K562 (cell line): ENCODE results near the gene SLC16A10. TPM values are rescaled to one million over a fixed set of nuclear protein-coding genes. Genes with fewer than 3 reads are reported as not detected.

ENCODE experiments used
- ELF2 ChIP-seq: fragments of 250-450 bp; sonication (Bioruptor Pico); IDR thresholded peaks from 2 replicates; pipeline ENCODE4 v1.5.0; 2021; ENCODE audit warnings: mild to moderate bottlenecking
- FOXJ2 ChIP-seq: fragments of 200-800 bp; sonication (Bioruptor generic); IDR thresholded peaks from 2 replicates; pipeline ENCODE4 v1.6.1; 2016; ENCODE audit warnings: missing genetic modification characterization, missing compliant biosample characterization
- FOXJ3 ChIP-seq: sonication (generic); formaldehyde crosslinking; IDR thresholded peaks from 2 replicates; pipeline ENCODE4 v1.4.0; 2020; ENCODE audit warnings: mild to moderate bottlenecking, missing genetic modification reagents
- FOXK2 ChIP-seq, 2 experiments: fragments of 450-650 bp; IDR thresholded peaks in 1 of 2; conservative IDR thresholded peaks in 1 of 2; 2 replicates each; pipeline ENCODE4 v1.6.1; 2016; ENCODE audit warnings: low read depth in 2 of 2, mild to moderate bottlenecking in 1 of 2
- GABPA ChIP-seq: fragments of 200-800 bp; sonication (Bioruptor generic); conservative IDR thresholded peaks from 2 replicates; pipeline ENCODE4 v1.6.1; 2016; ENCODE audit warnings: low read depth, missing genetic modification characterization, missing compliant biosample characterization
- NFATC3 ChIP-seq: fragments of 450-650 bp; IDR thresholded peaks from 2 replicates; pipeline ENCODE4 v1.6.1; 2017; ENCODE audit warnings: mild to moderate bottlenecking
- NFRKB ChIP-seq: fragments of 450-650 bp; IDR thresholded peaks from 2 replicates; pipeline ENCODE4 v1.6.1; 2016; ENCODE audit warnings: low read depth
- NR1H2 ChIP-seq: sonication (generic); formaldehyde crosslinking; IDR thresholded peaks from 2 replicates; pipeline ENCODE4 v1.4.0; 2020; ENCODE audit warnings: mild to moderate bottlenecking, missing genetic modification reagents
- RBM17 ChIP-seq: fragments of 200-400 bp; formaldehyde crosslinking; IDR thresholded peaks from 2 replicates; pipeline ENCODE4 v1.6.1; 2017; ENCODE audit warnings: low read depth, mild to moderate bottlenecking, low read length, borderline replicate concordance
- RCOR1 ChIP-seq, 2 experiments: IDR thresholded peaks; 2 replicates each; pipeline ENCODE4 v1.6.1; 2012; ENCODE audit warnings: low read depth in 2 of 2, low read length in 2 of 2, borderline replicate concordance in 1 of 2, improper control_type of control experiment in 1 of 2
- RHOXF2B ChIP-seq: fragments of 250-450 bp; sonication (Bioruptor Pico); conservative IDR thresholded peaks from 2 replicates; pipeline ENCODE4 v1.5.1; 2021
- SRF ChIP-seq, 2 experiments: fragments of 250-450, 450-650 bp in 1 of 2; sonication (Bioruptor Pico) in 1 of 2; sonication (generic) in 1 of 2; formaldehyde crosslinking; IDR thresholded peaks; 2 replicates each; pipeline versions ENCODE4 v1.5.0 to v1.5.1; 2020 to 2022; ENCODE audit warnings: mild to moderate bottlenecking in 1 of 2, missing genetic modification reagents in 1 of 2
- TRIM24 ChIP-seq, 2 experiments: fragments of 450-650 bp; IDR thresholded peaks; 2 replicates each; pipeline ENCODE4 v1.6.1; 2016
- polyA plus RNA-seq, 8 experiments: library from polyadenylated mRNA; depleted of rRNA in 4 of 8; stranded (reverse) in 5 of 8; unstranded in 3 of 8; fragments of >200 nt; fragmentation: Nextera tagmentation in 2 of 8; fragmentation: Illumina TruSeq in 1 of 8; extraction: Ambion mirVana in 2 of 8; extraction: Trizol in 1 of 8; gene quantifications; 2 replicates each; pipeline versions ENCODE4 v1.2.1 to v1.2.3, GENCODE V29; 2011 to 2014; ENCODE audit warnings: inconsistent platforms in 1 of 8, missing spikeins in 1 of 8
- total RNA-seq, 7 experiments: library from RNA; depleted of rRNA in 6 of 7; stranded (reverse); fragments of >200 nt in 6 of 7; fragmentation: Illumina TruSeq in 2 of 7; extraction: Trizol in 2 of 7; gene quantifications; 2 replicates each; pipeline versions ENCODE4 v1.2.1 to v1.2.3, GENCODE V29; 2011 to 2021; ENCODE audit warnings: low replicate concordance in 1 of 7
- TF ChIP-seq, protein P1 (sequence below): sonication (generic); formaldehyde crosslinking; IDR thresholded peaks from 2 replicates; pipeline ENCODE4 v1.8.0; 2022; ENCODE audit warnings: missing genetic modification reagents, mild to moderate bottlenecking, moderate library complexity, borderline replicate concordance
- TF ChIP-seq, protein P2 (sequence below), 2 experiments: IDR thresholded peaks in 1 of 2; conservative IDR thresholded peaks in 1 of 2; 2 replicates each; pipeline ENCODE4 v1.6.1; 2016; ENCODE audit warnings: low read depth in 2 of 2, mild to moderate bottlenecking in 1 of 2, missing compliant biosample characterization in 1 of 2, missing genetic modification characterization in 1 of 2, moderate library complexity in 1 of 2
- TF ChIP-seq, protein P3 (sequence below): fragments of 450-650 bp; IDR thresholded peaks from 2 replicates; pipeline ENCODE4 v1.6.1; 2016; ENCODE audit warnings: low read depth, mild to moderate bottlenecking, moderate library complexity
- TF ChIP-seq, protein P4 (sequence below): sonication (generic); formaldehyde crosslinking; IDR thresholded peaks from 2 replicates; pipeline ENCODE4 v1.8.0; 2023; ENCODE audit warnings: mild to moderate bottlenecking, missing genetic modification reagents

Gene SLC16A10
- total and polyA plus RNA-seq, 9 of the 15 experiments (the other 6 are each of a cell fraction or from before 2014, with no cell fraction given), result 0.02 to 0.54 (median 0.24) TPM; not detected in 4

DNA sequence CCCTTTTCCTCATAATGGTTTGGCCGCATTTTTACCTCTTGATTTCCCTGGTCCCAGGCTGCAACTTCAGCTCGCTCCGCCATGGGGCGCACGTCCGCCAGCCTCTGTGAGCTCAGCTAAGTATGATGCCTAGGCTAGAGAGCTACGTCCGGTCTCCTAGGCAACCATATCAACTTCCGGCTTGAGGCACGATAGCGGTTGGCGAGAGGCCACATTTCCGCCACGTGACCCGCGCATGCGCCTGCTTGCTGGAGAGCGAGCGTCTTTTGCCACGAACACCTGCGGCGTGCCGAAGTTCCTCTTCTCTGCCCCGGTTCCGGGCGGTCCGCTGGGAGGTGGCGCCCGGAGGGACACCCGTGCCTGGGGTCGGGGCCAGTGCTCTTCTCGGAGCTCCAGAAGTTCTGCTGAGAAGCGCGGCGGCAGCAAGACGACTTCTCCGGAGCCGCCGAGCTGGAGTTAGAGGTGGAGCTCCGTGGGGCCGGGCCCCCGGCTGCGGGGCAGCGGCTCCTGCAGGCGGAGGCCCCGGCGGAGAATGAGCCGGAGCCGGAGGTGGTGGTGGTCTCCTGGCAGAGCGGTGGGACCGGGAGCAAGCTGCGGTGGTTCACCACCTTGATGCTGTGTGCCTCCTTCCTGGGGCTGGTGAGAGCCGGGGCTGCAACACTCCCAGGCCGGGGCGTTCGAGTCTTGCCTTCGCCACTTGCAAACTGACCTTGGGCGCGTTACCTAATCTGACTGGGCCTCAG lies 172.0 kb downstream of the SLC16A10 start (continued):
- TF ChIP-seq NFRKB (no peak), RCOR1 (IDR thresholded peaks at IDR 0.05; ENCODE audit: borderline replicate concordance in 1 of 2, low read depth in 2 of 2, low read length in 2 of 2) (peak; percentile 32 to 90; a peak in 2 of 4 replicates), FOXJ3 (peak; percentile 99), NR1H2 (CRISPR knock-in tag) (no peak), NFATC3 (no peak), FOXJ2 (tag) (peak; percentile 100), GABPA (peak; percentile 96), RBM17 (no peak), SRF (CRISPR knock-in tag; IDR thresholded peaks at IDR 0.05) (peak in 1 of 2 experiments; percentile 31; a peak in 1 of 4 replicates), TRIM24 (IDR thresholded peaks at IDR 0.05) (peak in 1 of 2 experiments; percentile 41; a peak in 1 of 4 replicates), ELF2 (CRISPR knock-in tag) (no peak), RHOXF2B (no peak), FOXK2 (conservative IDR thresholded peaks at IDR 0.05 in 1 of 2, IDR thresholded peaks at IDR 0.05 in 1 of 2; ENCODE audit: low read depth in 2 of 2) (peak; percentile 70; a peak in 3 of 4 replicates)
- TF ChIP-seq, protein P1, sequence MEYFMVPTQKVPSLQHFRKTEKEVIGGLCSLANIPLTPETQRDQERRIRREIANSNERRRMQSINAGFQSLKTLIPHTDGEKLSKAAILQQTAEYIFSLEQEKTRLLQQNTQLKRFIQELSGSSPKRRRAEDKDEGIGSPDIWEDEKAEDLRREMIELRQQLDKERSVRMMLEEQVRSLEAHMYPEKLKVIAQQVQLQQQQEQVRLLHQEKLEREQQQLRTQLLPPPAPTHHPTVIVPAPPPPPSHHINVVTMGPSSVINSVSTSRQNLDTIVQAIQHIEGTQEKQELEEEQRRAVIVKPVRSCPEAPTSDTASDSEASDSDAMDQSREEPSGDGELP (CRISPR knock-in tag), result peak; percentile 86
- TF ChIP-seq, protein P2, sequence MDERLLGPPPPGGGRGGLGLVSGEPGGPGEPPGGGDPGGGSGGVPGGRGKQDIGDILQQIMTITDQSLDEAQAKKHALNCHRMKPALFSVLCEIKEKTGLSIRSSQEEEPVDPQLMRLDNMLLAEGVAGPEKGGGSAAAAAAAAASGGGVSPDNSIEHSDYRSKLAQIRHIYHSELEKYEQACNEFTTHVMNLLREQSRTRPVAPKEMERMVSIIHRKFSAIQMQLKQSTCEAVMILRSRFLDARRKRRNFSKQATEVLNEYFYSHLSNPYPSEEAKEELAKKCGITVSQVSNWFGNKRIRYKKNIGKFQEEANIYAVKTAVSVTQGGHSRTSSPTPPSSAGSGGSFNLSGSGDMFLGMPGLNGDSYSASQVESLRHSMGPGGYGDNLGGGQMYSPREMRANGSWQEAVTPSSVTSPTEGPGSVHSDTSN (CRISPR knock-in tag; IDR thresholded peaks at IDR 0.05; ENCODE audit: low read depth), result no peak
- TF ChIP-seq, protein P2 (tag; conservative IDR thresholded peaks at IDR 0.05; ENCODE audit: low read depth), result no peak
- TF ChIP-seq, protein P3, sequence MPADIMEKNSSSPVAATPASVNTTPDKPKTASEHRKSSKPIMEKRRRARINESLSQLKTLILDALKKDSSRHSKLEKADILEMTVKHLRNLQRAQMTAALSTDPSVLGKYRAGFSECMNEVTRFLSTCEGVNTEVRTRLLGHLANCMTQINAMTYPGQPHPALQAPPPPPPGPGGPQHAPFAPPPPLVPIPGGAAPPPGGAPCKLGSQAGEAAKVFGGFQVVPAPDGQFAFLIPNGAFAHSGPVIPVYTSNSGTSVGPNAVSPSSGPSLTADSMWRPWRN, result peak; percentile 59; the same call in 1 of the 2 replicates
- TF ChIP-seq, protein P4, sequence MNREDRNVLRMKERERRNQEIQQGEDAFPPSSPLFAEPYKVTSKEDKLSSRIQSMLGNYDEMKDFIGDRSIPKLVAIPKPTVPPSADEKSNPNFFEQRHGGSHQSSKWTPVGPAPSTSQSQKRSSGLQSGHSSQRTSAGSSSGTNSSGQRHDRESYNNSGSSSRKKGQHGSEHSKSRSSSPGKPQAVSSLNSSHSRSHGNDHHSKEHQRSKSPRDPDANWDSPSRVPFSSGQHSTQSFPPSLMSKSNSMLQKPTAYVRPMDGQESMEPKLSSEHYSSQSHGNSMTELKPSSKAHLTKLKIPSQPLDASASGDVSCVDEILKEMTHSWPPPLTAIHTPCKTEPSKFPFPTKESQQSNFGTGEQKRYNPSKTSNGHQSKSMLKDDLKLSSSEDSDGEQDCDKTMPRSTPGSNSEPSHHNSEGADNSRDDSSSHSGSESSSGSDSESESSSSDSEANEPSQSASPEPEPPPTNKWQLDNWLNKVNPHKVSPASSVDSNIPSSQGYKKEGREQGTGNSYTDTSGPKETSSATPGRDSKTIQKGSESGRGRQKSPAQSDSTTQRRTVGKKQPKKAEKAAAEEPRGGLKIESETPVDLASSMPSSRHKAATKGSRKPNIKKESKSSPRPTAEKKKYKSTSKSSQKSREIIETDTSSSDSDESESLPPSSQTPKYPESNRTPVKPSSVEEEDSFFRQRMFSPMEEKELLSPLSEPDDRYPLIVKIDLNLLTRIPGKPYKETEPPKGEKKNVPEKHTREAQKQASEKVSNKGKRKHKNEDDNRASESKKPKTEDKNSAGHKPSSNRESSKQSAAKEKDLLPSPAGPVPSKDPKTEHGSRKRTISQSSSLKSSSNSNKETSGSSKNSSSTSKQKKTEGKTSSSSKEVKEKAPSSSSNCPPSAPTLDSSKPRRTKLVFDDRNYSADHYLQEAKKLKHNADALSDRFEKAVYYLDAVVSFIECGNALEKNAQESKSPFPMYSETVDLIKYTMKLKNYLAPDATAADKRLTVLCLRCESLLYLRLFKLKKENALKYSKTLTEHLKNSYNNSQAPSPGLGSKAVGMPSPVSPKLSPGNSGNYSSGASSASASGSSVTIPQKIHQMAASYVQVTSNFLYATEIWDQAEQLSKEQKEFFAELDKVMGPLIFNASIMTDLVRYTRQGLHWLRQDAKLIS, result peak; percentile 80; the same call in 1 of the 2 replicates
